ENCODE data around the gene SGSM2.

SGSM2 gene

DNA sequence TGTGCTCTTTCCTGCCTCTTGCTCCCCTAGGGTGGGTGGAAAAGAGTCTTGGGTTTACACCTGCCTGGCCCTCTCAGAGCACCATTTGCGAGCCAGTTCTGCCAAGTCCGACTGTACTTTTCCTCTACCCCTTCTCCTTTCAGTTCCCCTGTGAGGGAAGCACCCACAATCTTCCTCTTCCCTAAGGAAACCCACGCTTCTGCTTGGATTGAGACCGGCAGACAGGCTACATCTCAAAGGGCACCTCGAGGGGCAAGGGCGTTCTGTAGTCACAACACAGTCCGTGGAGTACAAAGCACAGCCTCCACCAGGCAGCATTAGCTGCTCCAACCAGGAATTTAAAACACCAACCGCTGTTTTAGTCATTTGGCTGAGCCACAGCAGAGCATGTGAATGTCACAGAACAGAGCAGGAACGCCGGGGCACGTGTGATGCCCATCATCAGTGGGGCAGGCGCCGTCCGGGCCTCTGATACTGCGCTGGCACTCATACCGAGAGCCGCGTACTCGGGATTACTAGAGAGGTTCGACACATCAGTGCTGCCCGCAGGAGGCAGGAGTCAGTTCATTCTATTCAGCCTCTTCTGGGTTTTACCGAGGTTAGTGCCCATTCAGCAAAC lies 77.3 kb downstream of the SGSM2 start:
- no peak for TF ChIP-seq CTCF (IDR thresholded peaks at IDR 0.05; ENCODE audit: low read depth, low read length)
- no peak for DNase-seq (ENCODE audit: extremely low read depth, low read depth)

DNA sequence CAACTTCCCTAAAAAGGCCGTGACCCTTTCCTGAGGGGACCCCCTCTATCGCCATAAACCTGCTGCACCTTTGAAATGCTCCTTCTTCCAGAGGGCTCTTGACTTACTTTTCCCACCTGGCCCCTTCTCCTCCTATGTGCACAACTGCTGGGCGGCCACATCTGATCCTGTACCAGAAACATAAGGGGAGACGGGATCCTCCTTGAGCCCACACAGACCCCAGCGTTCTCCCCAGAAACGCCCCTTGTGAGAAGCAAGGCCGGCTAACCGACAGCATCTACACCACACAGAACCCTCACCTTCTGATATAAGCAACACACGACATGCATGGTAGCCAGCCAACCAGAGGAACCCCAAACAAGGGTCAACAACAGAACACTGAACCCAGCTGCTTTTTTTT lies 77.8 kb downstream of the SGSM2 start:
- no peak for DNase-seq (ENCODE audit: extremely low read depth, low read depth)
- TF ChIP-seq CTCF (IDR thresholded peaks at IDR 0.05; ENCODE audit: low read depth, low read length): no peak

DNA sequence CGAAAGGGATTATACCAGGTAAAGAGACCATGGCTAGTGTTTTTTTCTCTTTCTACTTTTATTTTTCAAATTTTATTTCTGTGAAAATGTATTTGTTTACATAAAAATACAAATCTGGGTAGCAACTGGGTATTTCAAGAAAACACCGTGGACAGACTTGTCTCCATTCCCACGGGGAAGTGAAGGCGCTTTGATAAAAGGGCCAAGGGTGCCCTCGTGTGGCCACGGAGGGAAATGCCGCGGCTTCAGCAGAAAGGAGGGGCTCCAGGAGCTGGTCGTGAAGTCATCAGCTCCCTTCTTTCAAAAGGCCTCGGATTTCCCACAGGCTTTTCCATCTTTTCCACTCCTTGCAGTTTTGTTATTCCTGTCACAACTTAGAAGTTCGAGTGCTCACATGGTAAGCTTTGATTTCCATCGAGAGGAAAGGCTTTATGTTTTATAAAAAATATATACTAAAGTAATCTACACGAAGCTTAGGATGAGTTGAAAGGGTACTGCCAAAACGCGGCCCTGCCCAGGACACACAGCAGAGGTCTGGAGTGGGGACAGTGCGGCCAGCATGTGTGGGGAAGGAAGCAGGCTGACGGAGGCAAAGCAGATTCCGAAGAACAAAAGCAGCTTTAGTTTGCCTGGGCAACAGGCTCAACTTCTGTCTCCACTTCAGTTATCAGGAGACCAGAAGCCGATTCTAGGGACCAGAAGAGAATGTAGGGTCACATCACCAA lies 78.9 kb downstream of the SGSM2 start:
- TF ChIP-seq CTCF (IDR thresholded peaks at IDR 0.05; ENCODE audit: low read depth, low read length): peak; percentile 94
- no peak for DNase-seq (ENCODE audit: extremely low read depth, low read depth)

DNA sequence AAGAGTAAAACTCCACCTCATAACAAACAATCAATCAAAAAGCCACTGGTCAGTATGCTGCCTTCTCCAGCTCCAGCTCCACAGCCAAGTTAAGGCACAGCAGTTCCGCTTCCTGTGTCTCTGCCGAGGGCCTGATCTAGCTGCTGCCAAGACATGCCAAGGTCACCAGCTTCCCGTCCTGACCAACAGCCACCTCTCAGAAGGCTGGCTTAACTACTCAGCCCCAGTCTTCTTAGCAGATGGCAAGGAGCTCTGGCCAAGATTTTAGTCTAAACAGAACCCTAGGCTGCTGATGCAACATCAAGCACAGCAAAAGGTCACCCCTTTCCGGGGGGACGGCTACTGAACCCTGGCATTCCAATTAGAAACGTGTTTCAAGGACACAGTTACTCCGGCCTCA lies 81.3 kb downstream of the SGSM2 start:
- no peak for TF ChIP-seq CTCF (IDR thresholded peaks at IDR 0.05; ENCODE audit: low read depth, low read length)
- DNase-seq (ENCODE audit: extremely low read depth, low read depth): no peak

DNA sequence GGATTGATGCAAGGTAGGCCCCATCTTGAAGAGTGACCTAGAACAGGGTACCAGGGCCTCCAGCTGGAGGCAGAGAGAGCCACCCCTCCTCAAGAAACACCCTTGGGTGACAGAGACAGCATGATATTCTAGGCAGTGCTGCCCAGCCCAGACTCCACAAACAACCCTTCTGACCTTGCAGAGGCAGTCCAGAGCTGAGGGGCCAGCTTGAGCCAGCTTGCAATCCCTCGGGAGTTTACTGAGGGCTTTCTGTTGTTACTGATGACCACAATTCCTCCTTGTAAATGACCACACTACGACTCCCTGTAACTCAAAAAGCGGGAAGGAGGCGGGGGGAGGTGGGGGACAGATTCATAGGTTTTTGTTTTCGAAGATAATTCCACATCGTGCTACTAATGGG lies 82.2 kb downstream of the SGSM2 start:
- DNase-seq (ENCODE audit: extremely low read depth, low read depth): no peak
- TF ChIP-seq CTCF (IDR thresholded peaks at IDR 0.05; ENCODE audit: low read depth, low read length): no peak

GRCh38 chr17:2420176-2420575 lies 82.9 kb downstream of the SGSM2 start:
- no peak for TF ChIP-seq CTCF (IDR thresholded peaks at IDR 0.05; ENCODE audit: low read depth, low read length)
- DNase-seq (ENCODE audit: extremely low read depth, low read depth): no peak

DNA sequence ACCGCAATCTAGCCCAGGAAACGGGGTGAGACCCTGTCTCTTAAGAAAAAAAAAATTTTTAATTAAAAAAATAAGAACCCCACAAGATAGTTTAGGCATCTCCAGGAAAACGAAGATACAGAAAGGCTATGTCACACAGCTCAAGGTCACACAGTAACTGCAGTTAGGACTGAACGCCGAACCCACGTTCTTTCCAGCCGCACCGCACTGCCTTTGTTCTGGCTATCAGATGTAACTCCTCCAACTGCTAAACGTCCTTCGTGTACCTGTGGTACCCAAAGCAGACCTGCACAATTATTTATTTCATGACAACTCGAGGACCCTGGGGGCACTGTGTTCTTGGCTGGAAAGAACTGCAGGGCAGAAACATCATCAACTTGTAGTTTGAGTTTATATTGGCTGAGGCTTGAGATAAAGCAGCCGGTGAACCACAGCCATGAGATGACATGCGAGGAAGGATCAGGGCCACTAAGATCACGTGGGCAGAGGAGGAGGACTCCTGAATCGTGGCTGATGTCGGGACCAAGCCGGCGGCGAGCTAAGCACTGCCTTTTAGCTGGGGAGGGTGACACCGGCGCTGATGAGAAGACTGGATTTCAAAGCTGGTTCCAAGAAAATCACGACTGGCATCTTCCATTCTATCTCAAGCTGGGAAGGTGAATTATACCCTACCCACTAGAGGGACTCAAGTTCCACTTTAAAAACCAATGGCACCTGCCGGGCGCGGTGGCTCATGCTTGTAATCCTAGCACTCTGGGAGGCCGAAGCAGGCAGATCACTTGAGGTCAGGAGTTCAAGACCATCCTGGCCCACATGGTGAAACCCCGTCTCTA lies 84.2 kb downstream of the SGSM2 start:
- no peak for DNase-seq (ENCODE audit: extremely low read depth, low read depth)
- peak; percentile 7 for TF ChIP-seq CTCF (IDR thresholded peaks at IDR 0.05; ENCODE audit: low read depth, low read length)
